KMS-11 (cell line): ENCODE data around the gene C2CD4B.

Experiments used
- H2AFZ ChIP-seq: fragments of 200-600 bp; sonication (generic); 2 replicates; pipeline ENCODE4 v1.6.1; 2016; ENCODE audit warnings: antibody characterized with exemption, mixed run types, low read depth
- H3K27ac ChIP-seq: fragments of 200-600 bp; sonication (generic); 2 replicates; pipeline ENCODE4 v1.6.1; 2016; ENCODE audit warnings: mild to moderate bottlenecking, mixed run types
- H3K27me3 ChIP-seq: fragments of 200-600 bp; sonication (generic); 2 replicates; pipeline ENCODE4 v1.6.1; 2017; ENCODE audit warnings: mild to moderate bottlenecking, low read depth, mixed run types, moderate library complexity; ENCODE audit not compliant: insufficient read depth
- H3K36me3 ChIP-seq: fragments of 200-600 bp; sonication (generic); 2 replicates; pipeline ENCODE4 v1.6.1; 2017; ENCODE audit warnings: mild to moderate bottlenecking, mixed run types; ENCODE audit not compliant: insufficient read depth
- H3K4me1 ChIP-seq: fragments of 200-600 bp; sonication (generic); 2 replicates; pipeline ENCODE4 v1.6.1; 2016; ENCODE audit warnings: mild to moderate bottlenecking, low read depth, mixed run types; ENCODE audit not compliant: poor library complexity, severe bottlenecking
- H3K4me2 ChIP-seq: fragments of 200-600 bp; sonication (generic); 2 replicates; pipeline ENCODE4 v1.7.0; 2016; ENCODE audit warnings: mild to moderate bottlenecking, mixed run types
- H3K4me3 ChIP-seq: fragments of 200-600 bp; sonication (generic); IDR thresholded peaks from 2 replicates; pipeline ENCODE4 v1.6.1; 2017; ENCODE audit warnings: low read depth, low read length, mixed read lengths; ENCODE audit not compliant: insufficient read depth
- H3K79me2 ChIP-seq: fragments of 200-600 bp; sonication (generic); 2 replicates; pipeline ENCODE4 v1.6.1; 2016; ENCODE audit warnings: low read depth, mixed run types; ENCODE audit not compliant: insufficient read depth
- H3K9ac ChIP-seq: fragments of 200-600 bp; sonication (generic); 2 replicates; pipeline ENCODE4 v1.6.1; 2016; ENCODE audit warnings: mild to moderate bottlenecking, mixed run types
- H4K20me1 ChIP-seq: fragments of 200-600 bp; sonication (generic); 2 replicates; pipeline ENCODE4 v1.6.1; 2016; ENCODE audit warnings: mild to moderate bottlenecking, mixed run types; ENCODE audit not compliant: insufficient read depth
- CTCF ChIP-seq: fragments of 200-600 bp; sonication (generic); conservative IDR thresholded peaks from 2 replicates; pipeline ENCODE4 v1.6.1; 2017; ENCODE audit warnings: low read depth, mild to moderate bottlenecking, antibody characterized with exemption, low read length, moderate library complexity, mixed read lengths

Gene C2CD4B

GRCh38 chr15:62145015-62145735 lies 19.9 kb downstream of the C2CD4B start:
- H3K4me2 ChIP-seq, result no peak overlapping the region
- no peak overlapping the region for H3K9ac ChIP-seq
- H4K20me1 ChIP-seq, result no peaks in the 10 kb centered on the region
- no peak overlapping the region for H2AFZ ChIP-seq
- TF ChIP-seq CTCF, result no peak
- H3K79me2 ChIP-seq, result no peaks in the 10 kb centered on the region
- H3K4me3 ChIP-seq, result no peak overlapping the region
- no peaks in the 10 kb centered on the region for H3K4me1 ChIP-seq
- no peaks in the 10 kb centered on the region for H3K27me3 ChIP-seq
- H3K27ac ChIP-seq, result no peak overlapping the region
- no peaks in the 10 kb centered on the region for H3K36me3 ChIP-seq

GRCh38 chr15:62142736-62143135 lies 22.3 kb downstream of the C2CD4B start:
- no peak overlapping the region for H3K27ac ChIP-seq
- no peak for TF ChIP-seq CTCF
- no peak overlapping the region for H3K4me2 ChIP-seq
- no peaks in the 10 kb centered on the region for H3K79me2 ChIP-seq
- no peaks in the 10 kb centered on the region for H4K20me1 ChIP-seq
- no peaks in the 10 kb centered on the region for H3K36me3 ChIP-seq
- H3K9ac ChIP-seq, result no peak overlapping the region
- no peaks in the 10 kb centered on the region for H3K27me3 ChIP-seq
- H3K4me3 ChIP-seq, result no peak overlapping the region
- H3K4me1 ChIP-seq, result no peaks in the 10 kb centered on the region
- H2AFZ ChIP-seq, result no peak overlapping the region

GRCh38 chr15:62141643-62142588 lies 23.2 kb downstream of the C2CD4B start:
- Histone ChIP-seq H3K4me3 (no peak overlapping the region), H3K9ac (no peak overlapping the region), H3K4me2 (no peak overlapping the region), H3K27ac (no peak overlapping the region), H3K36me3 (no peaks in the 10 kb centered on the region), H3K79me2 (no peaks in the 10 kb centered on the region), H3K27me3 (no peaks in the 10 kb centered on the region), H2AFZ (no peak overlapping the region), H4K20me1 (no peaks in the 10 kb centered on the region), H3K4me1 (no peaks in the 10 kb centered on the region)
- TF ChIP-seq CTCF, result no peak

- Histone ChIP-seq H4K20me1 (no peaks in the 10 kb centered on the region), H3K79me2 (no peaks in the 10 kb centered on the region), H3K9ac (no peak overlapping the region), H3K4me2 (no peak overlapping the region), H2AFZ (no peak overlapping the region), H3K36me3 (no peaks in the 10 kb centered on the region), H3K4me1 (no peaks in the 10 kb centered on the region), H3K27ac (no peak overlapping the region), H3K27me3 (no peaks in the 10 kb centered on the region), H3K4me3 (no peak overlapping the region)
- no peak for TF ChIP-seq CTCF
These were observed 23.9 kb downstream of the C2CD4B start for GRCh38 chr15:62141200-62141599.
